Thyroid gland (tissue), 4 donors: ENCODE measurements around the gene ASCC3.

ENCODE experiments used
- CTCF ChIP-seq, 6 experiments: fragments of 200-600 bp in 3 of 6; fragments of 450-650 bp in 3 of 6; sonication (generic) in 3 of 6; IDR thresholded peaks; one replicate each; pipeline ENCODE4 v1.5.1; 2016 to 2019; ENCODE audit warnings: antibody characterized with exemption in 6 of 6, mild to moderate bottlenecking in 2 of 6, inconsistent platforms in 1 of 6, moderate library complexity in 1 of 6
- POLR2A ChIP-seq, 2 donors: fragments of 450-650 bp; IDR thresholded peaks; one replicate each; pipeline ENCODE4 v1.6.1; 2017; ENCODE audit warnings: antibody characterized with exemption in 2 of 2, mild to moderate bottlenecking in 2 of 2, moderate library complexity in 1 of 2

- TF ChIP-seq CTCF (IDR thresholded peaks at IDR 0.05), result no peak
- no peak for TF ChIP-seq POLR2A (IDR thresholded peaks at IDR 0.05)
Measured at GRCh38 chr6:100845676-100846075, 35.5 kb downstream of the ASCC3 start.
